HG03135 (cell line): ENCODE data around the gene NDC1.
"Not testable (repeated sequence)": the region's sequence is repeated elsewhere in the genome, so short reads cannot be mapped to it uniquely, and the experiment has no call there.

ENCODE experiments used
- ATAC-seq: cut with Tn5 transposase; IDR thresholded peaks from one replicate; pipeline ENCODE4 v1.9.1; 2021; ENCODE audit warnings: mild to moderate bottlenecking, moderate library complexity; ENCODE audit not compliant: unreplicated experiment

The NDC1 gene

DNA sequence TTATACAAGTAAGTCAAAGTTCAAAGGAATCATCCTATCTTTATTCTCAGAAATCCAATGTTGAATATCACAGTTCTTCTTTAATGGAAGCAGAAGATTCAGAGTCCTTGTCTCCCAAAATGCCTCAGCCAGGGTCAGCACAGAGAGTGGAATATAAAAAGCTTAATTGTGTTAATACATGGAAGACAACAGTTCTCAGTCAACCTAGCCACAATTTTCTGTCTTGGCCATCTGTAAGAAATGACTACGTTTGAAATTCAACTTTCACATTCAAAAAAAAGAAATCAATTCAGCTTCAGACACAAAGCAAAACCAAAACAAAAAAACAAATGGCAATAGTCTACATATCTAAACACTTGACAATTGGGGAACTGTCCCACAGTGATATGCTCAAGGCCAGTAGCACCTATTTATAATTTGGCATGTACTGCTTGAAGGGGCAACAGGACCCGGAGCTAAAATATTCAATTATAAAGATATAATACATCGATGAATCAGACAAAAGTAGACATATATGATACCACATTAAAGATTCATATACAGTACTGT, 71.8 kb downstream of the NDC1 start:
- ATAC-seq: no peak

DNA sequence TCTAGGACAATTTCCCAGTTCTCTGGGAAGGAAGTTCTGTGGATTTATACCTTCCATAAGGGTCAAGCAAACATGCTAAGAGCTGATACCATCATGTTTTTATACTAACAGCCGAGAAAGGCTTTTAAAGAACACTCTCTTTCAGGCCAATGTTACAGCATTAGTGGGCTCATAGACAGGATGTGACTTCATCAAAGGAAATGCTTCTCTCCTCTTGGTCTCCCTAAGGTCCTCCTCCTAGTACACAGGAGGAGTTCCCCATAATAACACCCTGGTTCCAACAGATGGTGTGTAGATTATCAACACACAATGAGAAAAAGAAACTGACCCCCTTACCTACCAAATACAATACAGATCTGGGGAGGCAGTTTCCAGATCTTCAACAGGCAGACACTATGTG, 72.4 kb downstream of the NDC1 start:
- no peak for ATAC-seq

DNA sequence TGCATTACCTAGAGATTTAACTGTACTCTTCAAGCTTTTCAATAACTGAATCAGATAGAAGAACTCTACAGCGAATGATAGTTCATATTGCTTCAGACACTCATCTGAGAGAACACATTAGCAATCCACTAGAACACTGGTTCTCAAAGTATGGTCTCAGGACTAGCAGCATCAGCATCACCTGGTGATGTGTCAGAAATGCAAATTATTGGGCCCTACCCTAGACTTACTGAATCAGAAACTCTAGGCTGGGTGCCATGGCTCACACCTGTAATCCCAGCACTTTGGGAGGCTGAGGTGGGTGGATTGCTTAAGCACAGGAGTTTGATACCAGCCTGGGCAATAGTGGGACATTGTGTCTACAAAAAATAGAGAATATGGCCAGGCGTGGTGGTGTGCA, 74.2 kb downstream of the NDC1 start:
- no peak for ATAC-seq

DNA sequence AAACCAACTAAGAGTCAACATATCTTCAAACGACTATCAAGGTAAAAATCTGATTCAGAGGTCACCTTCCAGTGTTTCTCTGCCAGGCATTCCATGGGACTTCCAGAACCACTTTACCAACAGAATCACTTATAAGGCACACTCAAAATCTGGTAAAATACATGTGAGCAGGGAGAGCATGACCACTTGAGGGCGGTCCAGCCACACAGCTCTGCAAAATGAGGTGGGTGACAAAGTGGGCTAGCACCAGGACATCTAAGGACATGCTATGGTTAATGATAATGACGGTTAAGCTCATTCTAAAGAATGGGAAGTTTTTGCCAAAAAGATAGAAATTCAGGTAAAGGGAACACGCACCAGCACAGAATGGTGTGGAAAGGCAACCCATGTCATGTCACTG, 74.6 kb downstream of the NDC1 start:
- no peak for ATAC-seq

DNA sequence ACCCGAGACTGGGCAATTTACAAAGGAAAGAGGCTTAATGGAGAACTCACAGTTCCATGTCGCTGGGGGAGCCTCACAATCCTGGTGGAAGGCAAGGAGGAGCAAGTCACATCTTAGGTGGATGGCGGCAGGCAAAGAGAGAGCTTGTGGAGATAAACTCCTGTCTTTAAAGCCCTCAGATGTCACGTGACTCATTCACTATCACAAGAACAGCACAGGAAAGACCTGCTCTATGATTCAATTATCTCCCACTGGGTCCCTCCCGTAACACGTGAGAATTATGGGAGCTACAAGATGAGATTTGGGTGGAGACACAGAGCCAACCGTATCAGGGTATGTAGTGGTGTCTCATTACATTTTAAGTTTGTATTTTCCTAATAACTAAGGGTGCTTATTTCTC, 77.6 kb downstream of the NDC1 start:
- not testable (repeated sequence) for ATAC-seq

DNA sequence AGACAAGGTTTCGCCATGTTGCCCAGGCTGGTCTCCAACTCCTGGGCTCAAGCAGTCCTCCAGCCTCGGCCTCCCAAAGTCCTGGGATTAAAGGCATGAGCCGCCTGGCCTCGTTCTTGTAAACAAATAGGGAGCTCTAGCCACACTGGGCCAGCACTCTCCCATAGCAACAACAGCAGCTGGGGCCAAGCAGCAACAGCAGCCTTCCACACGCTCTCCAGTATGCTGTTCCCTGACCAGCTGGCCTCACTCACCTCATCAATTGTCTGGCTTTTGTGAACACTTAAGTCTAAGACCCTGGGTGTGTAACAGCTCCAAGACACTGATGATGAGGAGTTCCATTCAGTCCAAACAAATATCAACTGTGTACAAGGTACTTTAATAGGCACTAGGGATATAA, 82.2 kb downstream of the NDC1 start:
- no peak for ATAC-seq

DNA sequence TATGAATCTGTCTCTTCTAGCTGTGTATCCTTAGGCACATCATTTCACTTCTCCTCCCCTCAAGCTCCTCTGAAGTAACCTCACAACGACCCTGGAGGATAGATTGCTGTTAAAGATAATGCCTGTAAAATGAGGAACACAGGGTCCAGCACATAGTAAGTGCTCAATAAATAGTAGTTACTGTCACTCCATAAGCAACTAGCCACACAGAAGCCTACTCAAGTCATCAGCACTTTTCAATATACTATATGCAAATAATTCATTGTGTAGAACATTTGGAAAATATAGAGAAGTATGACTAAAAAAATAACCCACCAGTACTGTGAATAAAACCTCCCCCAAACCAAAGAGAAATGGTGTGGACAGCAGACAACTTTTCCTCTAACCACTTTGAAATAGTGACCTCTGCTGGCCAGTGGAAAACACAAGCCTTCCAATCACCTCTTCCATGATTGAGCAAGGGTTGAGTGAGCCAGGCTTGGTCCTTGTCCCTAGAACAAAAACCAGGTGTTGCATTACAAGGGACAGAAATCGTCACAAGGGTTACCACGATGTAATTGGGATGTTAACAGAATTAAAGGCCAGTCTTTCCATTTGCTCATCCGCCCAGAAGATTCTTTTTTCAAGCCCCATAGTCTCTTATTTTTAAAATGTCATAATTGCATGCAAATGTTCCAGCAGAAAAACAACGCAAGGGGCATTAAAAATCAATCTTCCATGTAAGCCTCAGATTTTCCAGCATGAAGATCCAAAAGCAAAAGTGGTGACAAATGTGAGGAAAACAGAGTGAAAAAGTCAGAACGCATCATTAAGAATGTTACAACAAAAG, 83.4 kb downstream of the NDC1 start:
- no peak for ATAC-seq

DNA sequence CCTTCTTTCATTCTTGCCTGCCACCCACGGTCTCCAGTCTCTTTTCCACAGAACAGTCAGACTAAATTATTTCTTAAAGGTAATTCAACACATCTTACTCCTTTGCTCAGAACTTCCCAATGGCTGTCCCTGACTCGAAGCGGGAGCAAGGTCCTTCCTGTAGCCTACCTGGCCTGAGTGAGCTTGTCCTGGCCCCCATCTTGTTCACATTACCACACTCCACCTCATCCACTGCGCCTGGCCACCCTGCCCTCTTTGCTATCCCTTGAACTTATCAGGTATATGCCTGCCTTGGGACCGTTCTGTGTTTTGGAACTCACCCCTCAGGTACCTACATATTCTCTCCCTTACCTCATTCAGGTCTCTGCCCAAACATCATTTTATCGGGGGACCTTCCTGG, 85.8 kb downstream of the NDC1 start:
- ATAC-seq: no peak

DNA sequence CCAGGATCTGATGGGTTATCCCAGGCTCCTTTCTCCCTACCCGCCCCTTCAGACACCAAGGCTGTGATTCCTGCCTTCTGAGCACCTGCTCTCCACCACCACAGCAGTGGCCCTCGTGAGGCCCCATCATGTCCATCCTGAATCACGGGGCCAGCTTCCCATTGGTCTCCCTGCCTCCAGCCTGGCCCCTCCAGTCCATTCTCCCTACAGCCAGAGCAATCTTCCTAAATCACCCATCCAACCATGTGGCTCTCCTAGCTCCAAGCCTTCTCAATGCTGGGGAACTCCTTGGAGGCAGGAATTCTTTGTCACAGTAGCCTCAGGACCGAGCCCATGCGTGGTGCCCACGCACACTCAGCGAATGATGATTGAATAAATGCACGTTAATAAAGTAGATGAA, 90.3 kb downstream of the NDC1 start:
- no peak for ATAC-seq

DNA sequence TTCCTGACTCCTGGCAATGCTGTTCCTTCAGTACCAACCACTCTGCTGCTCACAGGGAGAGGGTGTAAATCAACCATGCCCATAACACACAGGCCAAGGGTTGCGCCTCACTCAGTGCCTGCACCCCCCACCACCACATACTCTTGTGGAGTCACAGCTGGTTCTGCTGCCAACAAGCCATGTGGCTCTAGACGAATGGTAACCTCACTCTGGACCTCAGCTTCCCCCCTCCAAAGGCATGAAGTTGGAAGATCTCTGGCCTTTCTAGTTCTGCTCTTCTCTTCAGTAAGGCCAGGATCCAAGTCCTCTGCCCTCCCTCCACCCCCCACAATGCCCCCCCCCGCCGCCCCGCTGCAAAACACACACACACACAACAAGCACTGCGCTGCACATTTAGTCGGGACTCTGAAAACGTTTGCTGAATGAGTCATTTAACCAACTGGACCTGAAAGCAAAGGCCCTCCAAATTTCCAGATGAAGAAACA, 97.4 kb downstream of the NDC1 start:
- no peak for ATAC-seq

DNA sequence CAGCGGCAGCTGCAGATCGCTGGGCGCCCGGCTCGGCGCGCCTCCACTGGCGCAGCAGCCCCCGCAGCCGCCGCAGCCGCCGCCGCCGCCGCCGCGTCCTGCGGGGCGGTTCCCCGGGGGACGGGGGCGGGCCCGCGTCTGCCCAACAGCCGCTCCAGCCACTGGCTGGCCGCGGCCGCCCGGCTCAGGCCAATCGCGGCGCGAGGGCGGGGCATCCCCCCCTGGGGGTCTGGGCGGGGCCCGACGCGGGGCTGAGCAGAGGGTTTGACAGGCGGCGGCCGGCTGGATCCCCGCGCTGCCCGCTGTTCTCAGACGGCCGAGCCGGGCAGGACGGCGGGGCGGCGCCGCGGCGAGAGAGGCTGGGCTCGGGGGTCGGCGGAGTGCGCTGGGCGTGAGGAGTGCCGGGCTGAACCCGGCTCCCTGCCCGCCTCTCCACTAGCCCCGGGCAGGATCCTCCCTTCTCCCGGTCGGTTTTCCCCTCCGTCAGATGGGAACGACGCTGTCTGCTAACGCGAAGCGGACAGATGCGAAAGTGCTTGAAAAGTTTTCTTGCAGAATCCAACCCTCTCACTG, 98.9 kb downstream of the NDC1 start, which contains the start of gene GLIS1:
Gene GLIS1, minus strand, starts transcription at position 56 of the 573 bp plus-strand sequence. CDS start 1,100 bp downstream, outside the sequence.
- peak; percentile 93 for ATAC-seq

DNA sequence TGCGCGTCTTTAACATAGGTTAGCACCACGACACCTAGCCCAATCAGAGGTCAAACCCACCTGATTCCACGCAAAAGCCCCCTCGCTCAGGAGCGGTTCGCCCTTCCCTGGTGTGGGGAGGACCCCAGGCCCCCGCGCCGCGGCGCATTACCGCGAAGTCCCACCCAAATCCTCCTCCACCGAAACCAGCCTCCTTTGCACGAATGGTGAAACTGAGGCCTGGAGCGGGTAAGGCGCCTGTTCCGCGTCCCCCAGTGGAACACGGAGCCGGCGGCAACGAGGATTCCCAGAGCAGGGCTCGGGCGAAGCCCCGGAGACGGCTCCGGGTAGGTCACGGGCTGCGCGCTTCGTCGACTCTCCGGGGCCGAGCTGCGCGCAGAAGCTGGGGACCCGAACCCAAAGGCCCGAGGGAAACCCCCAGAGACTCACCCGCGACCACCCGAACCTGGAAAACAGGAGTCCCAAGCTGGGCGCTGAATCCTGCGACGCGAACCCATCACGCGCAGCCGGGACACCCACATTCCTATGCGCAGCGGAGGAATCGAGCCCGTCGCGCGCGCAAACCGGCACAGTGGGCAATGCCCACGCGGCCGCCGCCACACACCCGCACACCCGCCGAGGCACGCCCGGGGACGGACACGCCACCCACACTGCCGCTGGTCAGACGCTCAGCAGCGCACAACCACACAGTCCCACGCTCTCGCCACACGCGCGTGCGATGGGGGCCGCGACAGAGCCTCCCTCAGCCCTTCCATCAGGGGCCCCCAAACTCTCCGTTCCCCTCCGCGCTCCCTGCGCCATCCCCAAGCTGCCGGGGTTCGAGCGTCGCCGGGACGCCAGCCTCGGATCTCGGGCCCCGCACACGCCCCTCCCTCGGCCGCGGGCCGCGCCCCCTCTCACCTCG, 99.6 kb downstream of the NDC1 start:
- peak; percentile 25 for ATAC-seq

DNA sequence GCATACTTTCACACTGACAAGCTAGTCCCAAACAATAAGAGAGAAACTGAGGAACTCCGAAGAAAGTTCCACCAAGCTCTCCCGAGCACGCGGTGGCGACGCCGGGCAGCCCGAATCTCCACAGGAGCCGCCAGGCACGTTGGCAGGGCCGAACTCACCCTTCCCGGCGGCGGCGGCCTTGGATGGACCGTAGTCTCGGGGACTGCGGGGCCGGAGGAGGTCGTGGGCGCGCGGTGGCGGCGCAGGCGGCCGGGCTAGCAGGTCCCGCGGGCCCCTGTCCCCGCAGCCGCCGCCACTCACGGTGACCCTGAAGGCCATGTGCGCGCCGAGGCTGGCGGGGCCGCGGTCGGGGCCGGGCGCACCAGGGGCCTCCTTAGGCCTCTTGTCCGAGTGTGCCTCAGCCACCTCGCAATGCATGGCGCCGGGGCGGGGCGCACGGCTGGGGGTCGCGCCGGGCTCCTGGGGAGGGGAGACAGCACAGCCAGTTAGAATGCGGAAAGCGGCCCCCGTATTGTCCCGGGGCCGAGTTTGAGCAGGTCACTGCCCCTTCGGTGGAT, 100.4 kb downstream of the NDC1 start:
- no peak for ATAC-seq

DNA sequence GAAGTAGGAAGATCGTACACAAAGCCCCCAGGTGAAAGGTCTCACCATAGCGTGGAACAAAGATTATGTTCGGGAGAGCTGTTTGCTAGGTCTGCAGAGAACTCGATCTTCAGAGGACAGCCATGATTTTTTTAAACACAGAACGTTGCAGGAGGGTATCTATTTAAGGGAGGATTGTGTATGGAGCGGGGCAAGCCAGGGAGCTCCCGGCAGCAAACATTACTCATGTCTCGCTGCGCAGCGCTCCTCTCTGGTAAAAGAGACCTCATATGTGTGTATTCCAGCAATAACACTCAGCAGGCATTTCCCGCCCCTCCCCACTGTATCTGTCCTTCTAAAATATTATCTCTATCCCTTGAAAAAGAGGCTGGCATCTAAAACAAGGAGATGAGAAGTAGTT, 101.8 kb downstream of the NDC1 start:
- ATAC-seq: no peak

DNA sequence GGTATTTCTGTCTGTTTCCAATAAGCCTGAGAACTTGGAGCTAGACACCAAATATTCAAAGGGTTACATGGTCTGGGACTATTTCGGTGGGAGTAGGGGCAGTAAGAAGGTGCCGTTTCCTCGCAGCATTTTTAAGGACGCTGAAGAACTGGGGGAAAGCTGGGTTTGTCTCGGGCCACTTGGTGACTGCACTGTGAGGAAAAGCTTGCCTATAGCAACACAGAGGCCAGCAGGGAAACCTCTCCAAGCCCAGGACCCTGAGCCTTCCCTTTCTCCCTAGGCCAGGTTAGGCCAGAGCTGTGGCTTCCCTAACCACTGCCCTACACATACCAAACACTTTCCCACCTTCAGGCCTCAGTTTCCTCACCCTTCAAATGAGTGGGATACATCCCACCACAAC, 102.4 kb downstream of the NDC1 start:
- no peak for ATAC-seq

DNA sequence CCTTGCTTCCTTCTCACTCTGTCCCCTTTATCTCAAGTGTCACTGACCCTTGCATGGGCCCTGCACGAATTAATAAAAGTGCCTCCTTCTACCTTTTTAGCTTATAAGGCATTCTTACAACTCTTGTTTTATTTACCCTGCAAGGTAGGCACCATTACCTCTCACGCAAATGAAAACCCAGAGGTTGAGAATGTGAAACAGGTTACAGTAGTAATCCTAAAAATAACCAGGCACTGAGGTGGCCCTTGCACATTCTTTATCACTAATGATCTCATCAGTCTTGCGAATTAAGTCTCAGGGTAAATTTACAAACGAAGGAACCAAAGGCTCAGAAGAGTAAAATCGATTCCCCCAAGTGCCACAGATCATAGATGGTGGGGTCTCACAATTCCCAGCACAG, 102.8 kb downstream of the NDC1 start:
- no peak for ATAC-seq

DNA sequence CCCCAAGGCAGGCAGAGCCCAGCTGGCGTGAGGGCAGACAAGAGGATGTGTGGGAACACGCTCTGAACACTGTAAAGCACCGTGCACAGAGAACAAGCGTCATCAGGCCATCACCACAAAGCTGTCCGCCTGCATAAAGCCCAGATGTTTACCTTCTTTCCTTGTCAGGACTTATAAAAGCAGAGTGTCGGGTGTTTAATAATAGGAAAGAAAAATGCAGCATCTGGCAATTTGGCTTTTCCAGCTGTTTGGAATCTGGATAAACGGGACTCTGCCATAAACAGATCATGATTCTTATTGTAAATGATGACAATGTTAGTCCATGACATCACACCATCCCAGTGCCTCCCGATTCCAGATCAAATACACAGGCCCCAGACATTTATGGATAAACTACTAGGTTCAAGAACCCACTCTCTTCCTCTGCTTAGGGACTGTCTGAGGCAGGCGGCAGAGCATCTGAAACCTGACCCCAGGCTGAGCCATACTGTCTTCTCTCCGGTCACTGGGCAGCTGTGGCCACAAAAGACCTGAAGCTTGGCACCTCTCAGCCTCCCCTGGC, 103.4 kb downstream of the NDC1 start:
- no peak for ATAC-seq

DNA sequence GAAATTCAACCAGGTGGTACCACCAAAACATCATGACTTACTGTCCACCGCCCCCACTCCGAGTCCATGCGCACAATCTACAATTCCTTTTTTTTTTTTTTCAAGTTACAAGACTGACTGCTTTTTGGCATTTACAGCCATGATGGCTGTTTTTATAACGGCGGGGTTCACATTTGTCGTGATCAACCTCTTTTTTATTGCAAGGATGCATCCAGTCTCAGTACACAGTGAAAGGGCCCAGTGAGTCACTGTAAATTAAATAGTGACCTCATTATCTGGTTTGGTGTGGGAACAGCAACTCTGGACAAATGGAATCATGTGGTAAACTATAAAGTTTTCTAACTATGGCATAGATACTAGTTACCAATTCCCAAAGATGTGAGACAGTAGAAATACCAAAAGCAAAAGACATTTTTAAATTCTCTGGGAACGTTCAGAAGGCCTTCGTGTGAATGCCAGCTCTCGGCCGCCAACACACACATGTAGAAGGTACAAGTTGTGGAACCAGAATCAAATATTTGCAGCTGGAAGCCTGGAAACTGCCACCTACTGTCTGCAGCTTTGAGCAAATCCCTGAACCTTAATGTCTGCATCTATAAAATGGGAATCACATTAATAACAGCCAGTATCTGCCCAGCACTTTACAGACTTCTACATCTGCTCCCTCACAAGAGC, 104.0 kb downstream of the NDC1 start:
- no peak for ATAC-seq

DNA sequence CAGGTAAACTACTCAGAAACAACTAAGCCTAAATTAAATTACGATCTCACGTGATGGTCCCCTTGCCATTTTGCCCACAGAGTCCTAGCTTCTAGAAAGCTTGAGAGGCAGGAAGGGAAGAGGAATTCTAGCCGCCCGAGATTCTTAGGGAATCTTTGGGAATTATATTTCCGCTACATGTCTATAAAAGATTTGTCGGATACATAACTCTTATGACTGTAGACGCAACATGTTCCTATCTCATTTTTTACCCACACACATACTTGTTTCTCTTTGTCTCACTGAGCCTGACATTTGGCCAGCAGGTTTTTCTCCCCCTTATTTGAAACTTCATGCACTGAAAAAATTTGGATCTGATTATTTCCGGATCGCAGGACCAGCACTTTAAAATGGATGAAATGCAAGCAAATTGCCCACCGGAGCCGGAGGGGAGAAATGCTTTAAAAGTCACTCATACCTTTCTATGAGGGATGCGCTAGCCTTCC, 104.6 kb downstream of the NDC1 start:
- ATAC-seq: no peak

DNA sequence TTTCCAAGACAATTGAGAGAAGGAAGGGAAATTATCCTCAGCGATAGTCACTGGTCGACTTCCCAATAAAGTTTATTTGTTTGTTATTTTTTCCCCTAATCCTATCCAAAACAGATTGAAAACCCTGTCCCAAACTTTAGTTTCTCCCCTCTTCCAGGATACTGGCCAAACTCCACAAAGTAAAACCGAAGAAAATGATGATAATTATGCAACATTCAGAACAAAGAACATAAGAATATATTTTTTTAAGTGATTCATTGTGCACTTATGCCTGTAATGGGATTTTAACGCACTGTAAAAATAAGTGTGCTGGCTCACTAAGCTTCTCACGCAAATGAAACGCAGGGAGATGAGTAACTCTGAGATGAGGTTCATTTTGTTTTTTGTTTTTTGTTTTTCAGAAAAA, 105.2 kb downstream of the NDC1 start:
- no peak for ATAC-seq
